WTC11 (cell line): ENCODE results near the gene PAPSS1.

Experiments used
- E2F1 ChIP-seq: sonication (generic); formaldehyde crosslinking; IDR thresholded peaks from 2 replicates; pipeline ENCODE4 v1.8.0; 2022; ENCODE audit warnings: mild to moderate bottlenecking, missing genetic modification reagents
- E2F5 ChIP-seq: sonication (generic); formaldehyde crosslinking; IDR thresholded peaks from 2 replicates; pipeline ENCODE4 v1.8.1; 2022; ENCODE audit warnings: mild to moderate bottlenecking, moderate library complexity, missing genetic modification reagents
- FOXJ3 ChIP-seq: sonication (generic); formaldehyde crosslinking; IDR thresholded peaks from 2 replicates; pipeline ENCODE4 v1.9.0; 2021; ENCODE audit warnings: missing genetic modification reagents, mild to moderate bottlenecking, borderline replicate concordance
- FOXK1 ChIP-seq: sonication (generic); formaldehyde crosslinking; IDR thresholded peaks from 2 replicates; pipeline ENCODE4 v1.8.0; 2022; ENCODE audit warnings: mild to moderate bottlenecking, moderate library complexity, missing genetic modification reagents
- JUN ChIP-seq: sonication (generic); formaldehyde crosslinking; IDR thresholded peaks from 2 replicates; pipeline ENCODE4 v1.8.0; 2023; ENCODE audit warnings: mild to moderate bottlenecking, missing genetic modification reagents
- RELA ChIP-seq: sonication (generic); formaldehyde crosslinking; IDR thresholded peaks from 2 replicates; pipeline ENCODE4 v1.8.1; 2022; ENCODE audit warnings: missing genetic modification reagents, mild to moderate bottlenecking, borderline replicate concordance
- SP1 ChIP-seq: sonication (generic); formaldehyde crosslinking; conservative IDR thresholded peaks from 2 replicates; pipeline ENCODE4 v1.8.1; 2022; ENCODE audit warnings: missing genetic modification reagents
- TEAD1 ChIP-seq: sonication (generic); formaldehyde crosslinking; IDR thresholded peaks from 2 replicates; pipeline ENCODE4 v1.8.0; 2022; ENCODE audit warnings: mild to moderate bottlenecking, missing genetic modification reagents
- USF2 ChIP-seq: sonication (generic); formaldehyde crosslinking; IDR thresholded peaks from 2 replicates; pipeline ENCODE4 v1.8.1; 2023; ENCODE audit warnings: mild to moderate bottlenecking, missing genetic modification reagents, moderate library complexity
- ZBTB21 ChIP-seq: sonication (generic); formaldehyde crosslinking; IDR thresholded peaks from 2 replicates; pipeline ENCODE4 v1.8.1; 2023; ENCODE audit warnings: mild to moderate bottlenecking, missing genetic modification reagents, borderline replicate concordance
- TF ChIP-seq, protein P1 (sequence below): fragments of 200-600 bp; IDR thresholded peaks from 2 replicates; pipeline ENCODE4 v1.8.0; 2022; ENCODE audit warnings: antibody characterized with exemption

DNA sequence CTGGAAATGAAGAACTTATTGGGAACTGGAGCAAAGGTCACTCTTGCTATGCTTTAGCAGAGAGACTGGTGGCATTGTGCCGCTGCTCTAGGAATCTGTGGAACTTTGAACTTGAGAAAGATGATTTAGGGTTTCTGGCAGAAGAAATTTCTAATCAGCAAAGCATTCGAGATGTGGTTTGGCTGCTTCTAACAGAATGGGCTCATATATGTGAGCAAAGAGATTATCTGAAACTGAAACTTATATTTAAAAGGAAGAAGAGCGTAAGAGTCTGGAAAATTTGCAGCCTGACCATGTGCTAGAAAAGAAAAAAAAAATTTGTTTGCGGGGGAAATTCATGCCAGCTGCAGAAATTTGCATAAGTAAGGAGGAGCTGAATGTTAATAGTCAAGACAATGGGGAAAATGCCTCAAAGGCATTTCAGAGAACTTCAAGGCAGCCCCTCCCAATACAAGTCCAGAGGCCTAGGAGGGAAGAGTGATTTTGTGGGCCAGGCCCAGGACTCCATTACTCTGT is 35.9 kb upstream of the PAPSS1 start:
- TF ChIP-seq, protein P1, sequence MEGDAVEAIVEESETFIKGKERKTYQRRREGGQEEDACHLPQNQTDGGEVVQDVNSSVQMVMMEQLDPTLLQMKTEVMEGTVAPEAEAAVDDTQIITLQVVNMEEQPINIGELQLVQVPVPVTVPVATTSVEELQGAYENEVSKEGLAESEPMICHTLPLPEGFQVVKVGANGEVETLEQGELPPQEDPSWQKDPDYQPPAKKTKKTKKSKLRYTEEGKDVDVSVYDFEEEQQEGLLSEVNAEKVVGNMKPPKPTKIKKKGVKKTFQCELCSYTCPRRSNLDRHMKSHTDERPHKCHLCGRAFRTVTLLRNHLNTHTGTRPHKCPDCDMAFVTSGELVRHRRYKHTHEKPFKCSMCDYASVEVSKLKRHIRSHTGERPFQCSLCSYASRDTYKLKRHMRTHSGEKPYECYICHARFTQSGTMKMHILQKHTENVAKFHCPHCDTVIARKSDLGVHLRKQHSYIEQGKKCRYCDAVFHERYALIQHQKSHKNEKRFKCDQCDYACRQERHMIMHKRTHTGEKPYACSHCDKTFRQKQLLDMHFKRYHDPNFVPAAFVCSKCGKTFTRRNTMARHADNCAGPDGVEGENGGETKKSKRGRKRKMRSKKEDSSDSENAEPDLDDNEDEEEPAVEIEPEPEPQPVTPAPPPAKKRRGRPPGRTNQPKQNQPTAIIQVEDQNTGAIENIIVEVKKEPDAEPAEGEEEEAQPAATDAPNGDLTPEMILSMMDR: no peak
- no peak for TF ChIP-seq FOXJ3 (CRISPR knock-in tag)
- TF ChIP-seq E2F5: no peak
- TF ChIP-seq E2F1 (CRISPR knock-in tag): no peak
- TF ChIP-seq FOXK1 (CRISPR knock-in tag): no peak
- TF ChIP-seq JUN (CRISPR knock-in tag): no peak
- no peak for TF ChIP-seq USF2 (CRISPR knock-in tag)
- no peak for TF ChIP-seq SP1 (CRISPR knock-in tag)
- TF ChIP-seq TEAD1 (CRISPR knock-in tag): no peak
- no peak for TF ChIP-seq RELA
- no peak for TF ChIP-seq ZBTB21 (CRISPR knock-in tag)
